HEK293 (cell line): ENCODE data around the gene TCF15.

Source experiments
- CTCF ChIP-seq: fragments of 450-650 bp; formaldehyde crosslinking; IDR thresholded peaks from 2 replicates; pipeline ENCODE4 v1.5.1; 2016; ENCODE audit warnings: missing biosample characterization, missing genetic modification characterization
- GLI2 ChIP-seq: fragments of 450-650 bp; formaldehyde crosslinking; IDR thresholded peaks from 2 replicates; pipeline ENCODE4; 2017; ENCODE audit warnings: missing biosample characterization, missing genetic modification characterization, low read depth, borderline replicate concordance
- HIC1 ChIP-seq: fragments of 450-650 bp; formaldehyde crosslinking; IDR thresholded peaks from 2 replicates; pipeline ENCODE4 v1.5.1; 2016; ENCODE audit warnings: missing biosample characterization, missing genetic modification characterization
- ZBTB7A ChIP-seq: fragments of 450-650 bp; formaldehyde crosslinking; IDR thresholded peaks from 2 replicates; pipeline ENCODE4 v1.5.1; 2016; ENCODE audit warnings: low read depth, missing biosample characterization, missing genetic modification characterization
- ZNF274 ChIP-seq, 2 experiments: fragments of 200-500 bp in 1 of 2; fragments of 450-650 bp in 1 of 2; sonication (Bioruptor generic) in 1 of 2; formaldehyde crosslinking in 1 of 2; IDR thresholded peaks; 2 replicates each; pipeline versions ENCODE4 v1.5.1 to v1.6.1; 2014 to 2016; ENCODE audit warnings: borderline replicate concordance in 1 of 2, inconsistent platforms in 1 of 2, low read length in 1 of 2, missing biosample characterization in 1 of 2, missing genetic modification characterization in 1 of 2
- ZNF350 ChIP-seq: fragments of 450-650 bp; formaldehyde crosslinking; IDR thresholded peaks from 2 replicates; pipeline ENCODE4 v1.5.0; 2017; ENCODE audit warnings: missing biosample characterization, mild to moderate bottlenecking, missing genetic modification characterization
- ZNF501 ChIP-seq: fragments of 450-650 bp; formaldehyde crosslinking; IDR thresholded peaks from 2 replicates; pipeline ENCODE4 v1.5.1; 2016; ENCODE audit warnings: missing biosample characterization, missing genetic modification characterization
- TF ChIP-seq, protein P1 (sequence below): fragments of 450-650 bp; formaldehyde crosslinking; IDR thresholded peaks from 2 replicates; pipeline ENCODE4 v1.5.1; 2016; ENCODE audit warnings: missing biosample characterization, missing genetic modification characterization
- TF ChIP-seq, protein P2 (sequence below): fragments of 450-650 bp; formaldehyde crosslinking; IDR thresholded peaks from 2 replicates; pipeline ENCODE4 v1.5.1; 2017; ENCODE audit warnings: missing biosample characterization, mild to moderate bottlenecking, missing genetic modification characterization, moderate library complexity
- TF ChIP-seq, protein P3 (sequence below): fragments of 450-650 bp; formaldehyde crosslinking; IDR thresholded peaks from 2 replicates; pipeline ENCODE4 v1.5.1; 2016; ENCODE audit warnings: missing biosample characterization, missing genetic modification characterization

GRCh38 chr20:595330-596308 lies 14.5 kb downstream of the TCF15 start:
- TF ChIP-seq CTCF (tag by site-specific recombination) (no peak), ZNF501 (tag by site-specific recombination) (no peak), ZBTB7A (tag by site-specific recombination) (no peak), HIC1 (tag by site-specific recombination) (no peak), GLI2 (tag by site-specific recombination) (no peak), ZNF274 (IDR thresholded peaks at IDR 0.05; ENCODE audit: low read length) (no peak), ZNF274 (tag by site-specific recombination; IDR thresholded peaks at IDR 0.05; ENCODE audit: borderline replicate concordance) (no peak), ZNF350 (tag by site-specific recombination) (no peak)
- TF ChIP-seq, protein P1, sequence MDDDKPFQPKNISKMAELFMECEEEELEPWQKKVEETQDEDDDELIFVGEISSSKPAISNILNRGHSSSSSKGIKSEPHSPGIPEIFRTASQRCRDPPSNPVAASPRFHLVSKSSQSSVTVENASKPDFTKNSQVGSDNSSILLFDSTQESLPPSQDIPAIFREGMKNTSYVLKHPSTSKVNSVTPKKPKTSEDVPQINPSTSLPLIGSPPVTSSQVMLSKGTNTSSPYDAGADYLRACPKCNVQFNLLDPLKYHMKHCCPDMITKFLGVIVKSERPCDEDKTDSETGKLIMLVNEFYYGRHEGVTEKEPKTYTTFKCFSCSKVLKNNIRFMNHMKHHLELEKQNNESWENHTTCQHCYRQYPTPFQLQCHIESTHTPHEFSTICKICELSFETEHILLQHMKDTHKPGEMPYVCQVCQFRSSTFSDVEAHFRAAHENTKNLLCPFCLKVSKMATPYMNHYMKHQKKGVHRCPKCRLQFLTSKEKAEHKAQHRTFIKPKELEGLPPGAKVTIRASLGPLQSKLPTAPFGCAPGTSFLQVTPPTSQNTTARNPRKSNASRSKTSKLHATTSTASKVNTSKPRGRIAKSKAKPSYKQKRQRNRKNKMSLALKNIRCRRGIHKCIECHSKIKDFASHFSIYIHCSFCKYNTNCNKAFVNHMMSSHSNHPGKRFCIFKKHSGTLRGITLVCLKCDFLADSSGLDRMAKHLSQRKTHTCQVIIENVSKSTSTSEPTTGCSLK = no peak
- TF ChIP-seq, protein P2, sequence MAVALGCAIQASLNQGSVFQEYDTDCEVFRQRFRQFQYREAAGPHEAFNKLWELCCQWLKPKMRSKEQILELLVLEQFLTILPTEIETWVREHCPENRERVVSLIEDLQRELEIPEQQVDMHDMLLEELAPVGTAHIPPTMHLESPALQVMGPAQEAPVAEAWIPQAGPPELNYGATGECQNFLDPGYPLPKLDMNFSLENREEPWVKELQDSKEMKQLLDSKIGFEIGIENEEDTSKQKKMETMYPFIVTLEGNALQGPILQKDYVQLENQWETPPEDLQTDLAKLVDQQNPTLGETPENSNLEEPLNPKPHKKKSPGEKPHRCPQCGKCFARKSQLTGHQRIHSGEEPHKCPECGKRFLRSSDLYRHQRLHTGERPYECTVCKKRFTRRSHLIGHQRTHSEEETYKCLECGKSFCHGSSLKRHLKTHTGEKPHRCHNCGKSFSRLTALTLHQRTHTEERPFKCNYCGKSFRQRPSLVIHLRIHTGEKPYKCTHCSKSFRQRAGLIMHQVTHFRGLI = no peak
- TF ChIP-seq, protein P3, sequence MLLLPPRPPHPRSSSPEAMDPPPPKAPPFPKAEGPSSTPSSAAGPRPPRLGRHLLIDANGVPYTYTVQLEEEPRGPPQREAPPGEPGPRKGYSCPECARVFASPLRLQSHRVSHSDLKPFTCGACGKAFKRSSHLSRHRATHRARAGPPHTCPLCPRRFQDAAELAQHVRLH (tag by site-specific recombination) = no peak
